Spinal cord (tissue), 10 donors: ENCODE data around the gene PIP5K1B. TPM values are rescaled to one million over a fixed set of nuclear protein-coding genes. Genes with fewer than 3 reads are reported as not detected.

ENCODE experiments used
- DNase-seq, 6 donors: peaks; one replicate each; pipeline versions ENCODE4 v3.0.0 to v3.0.0-alpha.2; 2013 to 2015; ENCODE audit warnings: low spot score in 6 of 6, low read depth in 4 of 6
- H3K27ac ChIP-seq: one replicate; pipeline ENCODE4 v1.5.1; 2013; ENCODE audit warnings: low read depth, low read length, control low read depth
- H3K27me3 ChIP-seq: one replicate; pipeline ENCODE4 v1.6.1; 2013; ENCODE audit warnings: low read length; ENCODE audit not compliant: control insufficient read depth, insufficient read depth
- H3K36me3 ChIP-seq: one replicate; pipeline ENCODE4 v1.6.1; 2013; ENCODE audit warnings: low read length; ENCODE audit not compliant: control insufficient read depth, insufficient read depth
- H3K4me1 ChIP-seq: one replicate; pipeline ENCODE4 v1.6.1; 2013; ENCODE audit warnings: low read length; ENCODE audit not compliant: control insufficient read depth, insufficient read depth
- H3K4me3 ChIP-seq: one replicate; pipeline ENCODE4 v1.5.1; 2013; ENCODE audit warnings: low read depth, low read length, control low read depth
- H3K9me3 ChIP-seq: one replicate; pipeline ENCODE4 v1.6.1; 2013; ENCODE audit warnings: low read length; ENCODE audit not compliant: control insufficient read depth, insufficient read depth
- WGBS: methylation state at CpG from one replicate; pipeline ENCODE4 v1.1.5; 2013; ENCODE audit warnings: missing lambda C conversion rate; ENCODE audit not compliant: insufficient coverage; 5-methylcytosine and 5-hydroxymethylcytosine counted together
- polyA plus RNA-seq, 2 donors: library from polyadenylated mRNA; unstranded; fragments of 120-200 nt; gene quantifications; one replicate each; pipeline ENCODE4 v1.2.1, GENCODE V29; 2013; ENCODE audit not compliant: insufficient read length in 2 of 2
- total RNA-seq, 2 donors: library from RNA; depleted of rRNA in 1 of 2; stranded (reverse); fragments of 120-200 nt in 1 of 2; fragments of >200 nt in 1 of 2; gene quantifications; one replicate each; pipeline versions ENCODE4 v1.2.3 to v1.2.4, GENCODE V29; 2013 to 2014
- donor health status: healthy.

The PIP5K1B gene
- total and polyA plus RNA-seq, 4 donors: 7.5 to 19.9 (median 12.7) TPM

- peaks cover 2% of the 10 kb centered on the region for H3K9me3 ChIP-seq
- no peaks in the 10 kb centered on the region for H3K27me3 ChIP-seq
- no peak for DNase-seq
- H3K4me3 ChIP-seq: no peak overlapping the region
- H3K4me1 ChIP-seq: no peaks in the 10 kb centered on the region
- H3K36me3 ChIP-seq: no peaks in the 10 kb centered on the region
- 89% methylated on average over 1 of the region's 1 CpG for WGBS
- no peak overlapping the region for H3K27ac ChIP-seq
These were observed 23.7 kb downstream of the PIP5K1B start for GRCh38 chr9:68728731-68729130.

DNA sequence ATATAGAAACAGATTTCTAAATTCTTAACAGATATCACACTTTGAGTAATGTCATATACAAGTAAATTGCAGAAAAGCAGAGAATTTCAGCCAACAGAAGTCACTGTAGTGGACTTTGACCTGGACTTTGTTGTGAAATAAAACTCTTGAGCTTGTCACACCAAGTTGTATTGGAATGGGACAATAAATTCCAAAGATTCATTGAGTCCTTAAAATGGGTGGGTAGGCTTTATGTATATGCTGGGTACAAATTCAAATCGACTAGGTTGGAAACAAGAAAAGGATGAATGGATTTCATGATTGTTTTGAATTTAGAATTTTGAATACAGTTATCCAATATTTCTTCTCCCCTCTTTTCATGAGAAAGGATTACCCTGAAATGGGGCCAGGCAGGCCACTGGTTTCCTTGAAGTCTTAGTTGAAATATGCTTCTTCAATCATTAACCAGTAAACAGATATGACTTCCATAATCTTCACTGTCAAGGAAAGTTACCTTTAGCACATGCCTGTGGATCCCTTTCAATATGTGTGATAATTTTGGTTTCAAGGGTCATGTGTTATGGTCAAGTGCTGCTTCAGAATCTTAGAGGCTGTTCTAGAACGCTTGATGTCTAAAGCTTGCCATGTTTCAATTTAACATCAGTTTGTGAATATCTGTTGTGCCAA, 25.7 kb downstream of the PIP5K1B start:
- DNase-seq: no peak
- peaks cover 2% of the 10 kb centered on the region for H3K9me3 ChIP-seq
- WGBS: 100% methylated on average over 1 of the region's 2 CpGs

GRCh38 chr9:68731857-68732256, 26.8 kb downstream of the PIP5K1B start:
- Histone ChIP-seq H3K4me3 (no peak overlapping the region), H3K27me3 (no peaks in the 10 kb centered on the region), H3K36me3 (no peaks in the 10 kb centered on the region), H3K9me3 (peaks cover 2% of the 10 kb centered on the region), H3K4me1 (no peaks in the 10 kb centered on the region), H3K27ac (no peak overlapping the region)
- WGBS: 92% methylated on average over 3 of the region's 5 CpGs
- no peak for DNase-seq

More for the DNA sequence above, 25.7 kb downstream of the PIP5K1B start:
- no peaks in the 10 kb centered on the region for H3K36me3 ChIP-seq
- H3K4me3 ChIP-seq: no peak overlapping the region
- H3K27me3 ChIP-seq: no peaks in the 10 kb centered on the region
- H3K4me1 ChIP-seq: no peaks in the 10 kb centered on the region
- no peak overlapping the region for H3K27ac ChIP-seq

DNA sequence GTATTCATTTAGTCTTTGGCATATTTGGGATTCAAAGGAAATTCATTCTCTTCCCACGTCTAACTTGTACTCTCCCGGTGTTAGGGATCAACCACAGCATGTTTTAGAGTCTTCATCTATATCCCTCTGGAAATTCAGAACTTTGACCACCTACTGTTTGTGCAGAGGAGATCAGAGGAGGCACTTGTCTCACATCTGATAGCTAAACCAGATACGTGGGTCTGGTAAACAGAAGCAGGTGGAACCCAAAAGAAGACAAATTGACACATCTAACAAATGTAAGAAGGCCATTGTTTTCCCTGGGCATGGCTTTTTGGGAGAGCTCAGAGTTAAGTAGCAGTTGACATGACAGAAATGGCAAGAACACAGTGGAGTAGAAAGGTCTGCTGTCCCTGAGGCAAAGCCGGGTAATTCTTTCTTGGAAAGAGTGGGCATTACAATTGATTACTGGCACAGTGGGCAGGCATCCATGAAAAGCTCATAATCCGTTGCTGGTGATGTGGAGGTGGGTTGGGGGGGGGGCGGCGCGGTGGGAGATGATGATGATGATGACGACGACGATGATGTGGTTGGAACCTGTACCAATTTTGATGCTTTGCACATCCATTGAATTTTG, 27.5 kb downstream of the PIP5K1B start:
- no peak overlapping the region for H3K27ac ChIP-seq
- DNase-seq: no peak
- WGBS: 80% methylated on average over 4 of the region's 11 CpGs
- no peaks in the 10 kb centered on the region for H3K36me3 ChIP-seq
- H3K9me3 ChIP-seq: peaks cover 2% of the 10 kb centered on the region
- H3K4me3 ChIP-seq: no peak overlapping the region
- no peaks in the 10 kb centered on the region for H3K4me1 ChIP-seq
- H3K27me3 ChIP-seq: no peaks in the 10 kb centered on the region

DNA sequence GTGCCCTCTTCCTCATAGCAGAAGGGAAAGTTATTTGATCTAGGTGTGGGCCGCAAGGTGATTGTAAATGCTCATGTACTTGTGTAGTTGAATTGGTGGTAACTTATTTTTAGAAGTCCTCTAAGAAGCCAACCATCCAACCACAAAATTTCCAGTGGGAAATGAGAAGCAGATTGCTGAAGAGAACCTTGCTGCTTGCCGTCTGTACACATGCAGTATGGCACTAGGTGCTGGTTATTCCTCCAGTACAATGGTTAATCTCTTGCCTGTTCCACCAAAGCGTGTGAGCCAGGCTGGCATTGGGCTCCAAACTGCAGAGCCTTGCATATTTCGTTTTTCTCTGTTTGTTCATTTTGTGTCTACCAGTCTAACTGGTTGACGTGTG, 28.0 kb downstream of the PIP5K1B start:
- H3K27me3 ChIP-seq: no peaks in the 10 kb centered on the region
- 96% methylated on average over 2 of the region's 5 CpGs for WGBS
- no peaks in the 10 kb centered on the region for H3K36me3 ChIP-seq
- peaks cover 2% of the 10 kb centered on the region for H3K9me3 ChIP-seq
- no peak overlapping the region for H3K27ac ChIP-seq
- H3K4me1 ChIP-seq: no peaks in the 10 kb centered on the region
- H3K4me3 ChIP-seq: no peak overlapping the region
- DNase-seq: no peak

DNA sequence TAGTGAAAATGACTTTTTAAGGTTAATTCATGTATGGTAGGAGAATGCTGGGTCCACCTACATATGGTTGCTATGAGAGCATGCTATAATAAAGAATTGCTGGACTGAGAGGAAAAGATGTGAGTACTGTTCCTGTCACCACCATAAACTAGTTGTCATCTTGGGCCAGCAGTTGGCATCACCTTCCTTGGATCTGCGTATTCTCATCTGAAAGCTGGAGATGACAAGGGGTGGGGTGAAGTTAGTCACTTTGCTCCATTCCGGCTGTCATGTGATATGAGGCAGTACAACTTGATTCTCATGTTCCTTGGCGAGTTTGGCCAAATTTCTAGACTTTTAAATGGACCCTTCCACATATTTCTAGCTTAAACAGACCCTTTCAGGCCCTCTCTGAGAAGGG, 33.3 kb downstream of the PIP5K1B start:
- no peaks in the 10 kb centered on the region for H3K9me3 ChIP-seq
- no peaks in the 10 kb centered on the region for H3K27me3 ChIP-seq
- no peaks in the 10 kb centered on the region for H3K36me3 ChIP-seq
- no peak overlapping the region for H3K4me3 ChIP-seq
- no peak for DNase-seq
- H3K4me1 ChIP-seq: no peaks in the 10 kb centered on the region
- 87% methylated on average over 2 of the region's 3 CpGs for WGBS
- H3K27ac ChIP-seq: no peak overlapping the region

DNA sequence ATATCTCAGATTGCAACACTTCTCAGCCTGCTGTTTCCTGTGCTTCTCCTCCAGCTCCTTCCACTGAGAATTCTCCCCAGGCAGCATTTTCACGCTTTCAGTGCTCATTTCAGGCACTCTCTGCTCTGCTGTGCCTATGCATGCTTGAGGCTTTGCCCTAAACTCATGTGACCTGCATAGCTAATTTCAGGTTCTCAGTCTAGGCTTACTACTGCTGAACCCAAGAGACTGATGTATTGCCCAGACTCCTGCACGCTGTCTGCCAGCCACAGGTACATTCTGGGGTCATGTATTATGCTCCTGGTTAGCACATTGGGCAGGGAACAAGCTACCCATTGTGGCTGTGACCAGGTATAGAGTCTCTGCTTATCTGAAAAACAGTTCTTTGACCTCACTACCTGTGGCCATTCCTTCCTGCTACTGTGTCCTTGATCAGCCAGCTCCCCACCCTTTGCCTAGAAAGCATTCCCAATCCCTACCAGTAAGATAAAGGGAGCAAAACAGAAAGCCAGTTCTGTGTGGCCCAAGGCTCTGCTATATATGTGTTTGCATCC, 34.7 kb downstream of the PIP5K1B start:
- Histone ChIP-seq H3K36me3 (no peaks in the 10 kb centered on the region), H3K27me3 (no peaks in the 10 kb centered on the region), H3K27ac (no peak overlapping the region), H3K4me1 (no peaks in the 10 kb centered on the region), H3K4me3 (no peak overlapping the region), H3K9me3 (no peaks in the 10 kb centered on the region)
- peak in 2 of 6 donors; percentile 7 to 21 for DNase-seq
- 29% methylated on average over 2 of the region's 2 CpGs for WGBS

DNA sequence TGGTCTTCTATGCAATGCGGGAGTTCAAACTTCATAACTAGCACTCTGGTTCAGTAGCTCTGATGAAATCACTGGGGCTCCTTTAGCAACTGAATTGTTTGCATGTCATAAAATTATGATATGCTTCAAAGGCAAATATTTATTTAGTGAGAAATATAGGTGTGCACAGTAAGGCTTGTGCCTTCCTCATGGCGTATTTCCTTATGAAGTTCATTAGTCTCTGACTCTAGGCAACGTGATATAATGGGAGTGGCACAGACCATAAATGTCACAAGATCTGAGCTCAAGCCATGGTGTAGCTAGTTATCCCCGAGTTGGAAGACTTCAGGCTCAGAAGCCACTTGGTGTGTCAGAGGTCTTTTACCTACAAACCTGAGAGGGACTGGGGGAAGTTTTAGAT, 35.5 kb downstream of the PIP5K1B start:
- H3K4me1 ChIP-seq: no peaks in the 10 kb centered on the region
- no peak for DNase-seq
- no peaks in the 10 kb centered on the region for H3K9me3 ChIP-seq
- H3K27ac ChIP-seq: no peak overlapping the region
- H3K27me3 ChIP-seq: no peaks in the 10 kb centered on the region
- no peak overlapping the region for H3K4me3 ChIP-seq
- H3K36me3 ChIP-seq: no peaks in the 10 kb centered on the region
- 95% methylated on average over 2 of the region's 4 CpGs for WGBS

GRCh38 chr9:68741234-68741633, 36.2 kb downstream of the PIP5K1B start:
- no peak for DNase-seq
- Histone ChIP-seq H3K9me3 (no peaks in the 10 kb centered on the region), H3K27me3 (no peaks in the 10 kb centered on the region), H3K27ac (no peak overlapping the region), H3K4me1 (no peaks in the 10 kb centered on the region), H3K4me3 (no peak overlapping the region), H3K36me3 (no peaks in the 10 kb centered on the region)
- WGBS: 100% methylated on average over 2 of the region's 4 CpGs
